SHP77 treated with DMSO at 0.1 percent for 48 hours (cell line): Measurements from ENCODE around the gene RABGGTA.
A peak's percentile ranks its signal among the peaks of the same experiment; 100 is the strongest.
"Not testable (repeated sequence)": the region's sequence is repeated elsewhere in the genome, so short reads cannot be mapped to it uniquely, and the experiment has no call there.

Source experiments
- DNase-seq: peaks from one replicate; lab custom pipeline; 2025; lab: John Stamatoyannopoulos, UW

The RABGGTA gene

DNA sequence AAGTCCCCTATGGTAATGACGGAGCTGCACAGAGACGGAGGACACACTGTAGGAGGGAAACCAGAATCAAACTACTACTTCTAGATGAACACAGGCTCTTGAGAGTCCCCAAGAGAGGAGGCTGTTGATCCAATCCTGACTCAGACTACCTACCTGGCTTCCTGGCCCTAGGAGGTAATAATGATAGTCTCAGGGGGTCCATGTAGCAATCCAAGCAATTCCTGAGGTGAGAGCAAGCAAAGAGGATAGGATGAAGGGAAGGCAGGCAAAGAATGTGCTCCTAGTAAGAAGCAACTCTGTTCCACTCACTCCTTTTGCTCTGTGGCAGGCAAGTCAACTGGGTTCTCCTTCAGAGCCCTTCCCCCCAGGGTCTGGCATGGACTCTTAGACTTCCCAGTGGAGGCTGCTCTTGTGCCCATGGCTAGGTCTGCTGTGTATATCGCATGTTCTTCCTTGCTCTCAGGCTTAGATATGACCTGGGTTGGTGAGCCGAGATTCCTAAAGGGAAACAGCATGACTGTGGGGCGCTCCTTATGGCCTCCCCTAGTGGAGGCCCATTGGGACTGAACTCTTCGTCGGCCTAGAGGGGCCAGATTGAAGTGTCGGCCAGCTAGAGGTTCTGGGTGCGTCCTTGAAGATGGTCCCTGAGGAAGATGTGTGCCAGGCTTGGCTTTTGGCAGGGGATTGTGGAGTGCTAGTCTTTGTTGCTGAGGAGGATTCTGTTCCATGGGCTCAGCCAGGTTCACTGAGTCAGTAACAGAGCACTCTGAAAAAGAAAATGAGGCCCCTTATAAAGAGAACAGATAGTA is 31.1 kb downstream of the RABGGTA start:
- DNase-seq = no peak

DNA sequence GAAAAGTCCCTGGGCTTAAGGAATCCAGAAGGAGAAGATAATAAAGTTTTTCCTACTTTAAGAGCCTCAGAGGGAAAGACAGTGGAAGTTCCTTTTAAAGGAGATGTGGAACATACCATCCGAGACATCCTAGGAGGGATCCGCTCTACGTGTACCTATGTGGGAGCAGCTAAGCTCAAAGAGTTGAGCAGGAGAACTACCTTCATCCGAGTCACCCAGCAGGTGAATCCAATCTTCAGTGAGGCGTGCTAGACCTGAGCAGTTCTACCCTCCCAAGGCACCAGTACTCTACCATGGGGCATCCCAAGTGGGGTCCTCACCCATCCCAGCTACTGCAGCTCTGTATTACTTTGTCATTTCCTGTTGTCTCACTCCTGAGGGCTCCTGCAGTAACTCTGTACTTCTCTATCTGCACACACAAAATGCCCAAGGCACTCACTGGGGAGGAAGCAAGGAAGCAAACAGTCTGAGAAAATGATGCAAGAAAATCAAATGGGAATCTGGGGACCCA is 32.8 kb downstream of the RABGGTA start:
- DNase-seq = no peak

DNA sequence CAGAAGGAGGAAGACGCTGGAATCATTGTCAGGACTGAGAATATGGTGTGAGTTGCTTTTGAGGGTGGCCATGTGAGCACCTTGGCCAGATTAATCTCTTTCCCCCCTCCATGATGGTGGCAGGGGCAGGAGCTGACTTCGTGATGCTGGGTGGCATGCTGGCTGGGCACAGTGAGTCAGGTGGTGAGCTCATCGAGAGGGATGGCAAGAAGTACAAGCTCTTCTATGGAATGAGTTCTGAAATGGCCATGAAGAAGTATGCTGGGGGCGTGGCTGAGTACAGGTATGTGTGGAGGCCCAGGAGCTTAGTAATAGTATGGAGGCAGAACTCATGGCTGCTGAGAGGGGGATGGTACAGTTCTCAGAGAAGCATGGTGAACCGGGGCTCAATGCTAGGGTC is 33.3 kb downstream of the RABGGTA start:
- no peak for DNase-seq

DNA sequence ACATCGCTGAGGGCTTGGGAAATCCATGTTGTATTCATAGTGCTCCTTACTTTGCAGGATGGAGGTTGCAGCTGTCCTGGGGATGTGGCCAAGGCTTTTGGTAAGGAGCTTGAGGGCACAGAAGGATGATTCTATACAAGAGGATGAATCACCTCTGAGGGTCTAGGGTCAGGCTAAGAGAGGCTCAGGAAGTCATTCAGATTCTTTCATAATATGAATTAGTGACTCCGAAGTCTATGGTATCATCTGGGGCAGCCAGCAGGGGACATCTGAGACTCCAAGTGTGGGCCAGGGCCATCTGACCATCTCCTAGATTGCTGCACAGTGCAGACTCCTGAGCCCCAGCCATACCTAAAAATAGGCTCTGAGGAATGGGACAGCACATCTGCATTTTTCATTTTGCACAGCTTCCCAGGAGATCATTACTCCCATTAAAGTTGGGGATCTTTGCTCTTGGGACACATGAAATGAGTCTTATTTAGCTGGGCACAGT is 33.9 kb downstream of the RABGGTA start:
- no peak for DNase-seq

DNA sequence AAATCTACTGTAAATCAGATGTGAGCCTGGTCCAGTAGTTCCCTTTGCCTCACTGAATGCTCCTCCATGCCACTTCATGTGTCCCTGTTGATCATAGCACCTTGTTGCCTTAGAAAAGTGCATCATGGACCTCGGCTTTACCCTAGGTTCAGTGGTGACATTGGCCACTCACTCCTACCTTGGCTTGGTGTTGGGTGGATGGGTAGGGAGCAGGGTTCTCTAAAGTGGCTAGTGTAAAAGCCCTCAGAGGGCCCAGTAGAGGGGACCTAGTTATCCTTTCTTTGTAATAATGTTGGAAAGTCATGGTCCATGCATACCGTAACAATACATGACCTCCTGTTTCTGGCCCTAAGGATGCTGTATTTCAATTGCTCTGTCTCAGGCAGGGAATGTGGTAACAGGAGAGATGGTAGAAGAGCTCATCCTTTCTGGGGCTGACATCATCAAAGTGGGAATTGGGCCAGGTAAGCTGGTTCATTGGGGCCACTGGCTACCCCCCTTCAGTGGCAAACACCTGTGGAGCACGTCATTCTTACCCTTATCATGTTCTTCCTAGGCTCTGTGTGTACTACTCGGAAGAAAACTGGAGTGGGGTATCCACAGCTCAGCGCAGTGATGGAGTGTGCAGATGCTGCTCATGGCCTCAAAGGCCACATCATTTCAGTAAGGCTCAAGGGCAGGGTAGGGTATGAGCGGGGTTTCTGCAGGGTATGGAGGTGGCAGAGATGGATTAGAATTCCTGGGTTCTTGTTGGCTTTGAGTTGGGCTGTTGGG is 34.5 kb downstream of the RABGGTA start:
- DNase-seq = no peak

DNA sequence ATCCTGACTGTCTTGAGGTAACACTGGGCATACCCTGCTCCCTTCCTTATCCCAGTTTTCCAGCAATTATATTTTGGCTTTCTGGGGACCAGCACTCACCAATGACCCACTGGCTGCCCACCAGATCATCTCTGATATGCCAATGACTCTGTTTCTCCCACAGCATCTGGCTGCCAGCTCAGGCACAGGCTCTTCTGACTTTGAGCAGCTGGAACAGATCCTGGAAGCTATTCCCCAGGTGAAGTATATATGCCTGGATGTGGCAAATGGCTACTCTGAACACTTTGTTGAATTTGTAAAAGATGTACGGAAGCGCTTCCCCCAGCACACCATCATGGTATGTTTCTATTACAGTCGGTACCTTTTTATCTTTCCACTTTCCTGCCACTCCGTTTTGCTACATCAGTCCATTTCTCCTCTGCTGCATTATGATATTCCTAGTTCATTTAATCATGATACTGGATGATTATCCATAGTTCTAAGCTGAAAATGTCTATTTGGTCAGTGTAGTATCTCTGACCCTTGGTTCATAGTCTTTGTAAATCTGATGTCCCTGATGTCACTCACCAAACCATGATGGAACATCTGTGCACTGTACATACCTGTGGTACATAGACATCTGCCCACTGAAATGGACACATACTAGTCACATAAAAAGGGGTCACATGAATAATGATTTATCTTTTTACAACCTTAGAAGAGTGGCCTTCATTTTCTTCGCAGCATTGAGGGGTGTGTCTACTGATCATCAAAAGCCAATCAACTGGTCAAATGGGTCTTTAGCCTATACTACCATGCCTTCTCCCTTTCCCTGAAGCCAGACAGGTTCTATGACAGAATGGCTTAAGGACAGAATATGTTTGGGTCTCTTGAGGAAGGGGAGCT is 35.4 kb downstream of the RABGGTA start:
- no peak for DNase-seq

DNA sequence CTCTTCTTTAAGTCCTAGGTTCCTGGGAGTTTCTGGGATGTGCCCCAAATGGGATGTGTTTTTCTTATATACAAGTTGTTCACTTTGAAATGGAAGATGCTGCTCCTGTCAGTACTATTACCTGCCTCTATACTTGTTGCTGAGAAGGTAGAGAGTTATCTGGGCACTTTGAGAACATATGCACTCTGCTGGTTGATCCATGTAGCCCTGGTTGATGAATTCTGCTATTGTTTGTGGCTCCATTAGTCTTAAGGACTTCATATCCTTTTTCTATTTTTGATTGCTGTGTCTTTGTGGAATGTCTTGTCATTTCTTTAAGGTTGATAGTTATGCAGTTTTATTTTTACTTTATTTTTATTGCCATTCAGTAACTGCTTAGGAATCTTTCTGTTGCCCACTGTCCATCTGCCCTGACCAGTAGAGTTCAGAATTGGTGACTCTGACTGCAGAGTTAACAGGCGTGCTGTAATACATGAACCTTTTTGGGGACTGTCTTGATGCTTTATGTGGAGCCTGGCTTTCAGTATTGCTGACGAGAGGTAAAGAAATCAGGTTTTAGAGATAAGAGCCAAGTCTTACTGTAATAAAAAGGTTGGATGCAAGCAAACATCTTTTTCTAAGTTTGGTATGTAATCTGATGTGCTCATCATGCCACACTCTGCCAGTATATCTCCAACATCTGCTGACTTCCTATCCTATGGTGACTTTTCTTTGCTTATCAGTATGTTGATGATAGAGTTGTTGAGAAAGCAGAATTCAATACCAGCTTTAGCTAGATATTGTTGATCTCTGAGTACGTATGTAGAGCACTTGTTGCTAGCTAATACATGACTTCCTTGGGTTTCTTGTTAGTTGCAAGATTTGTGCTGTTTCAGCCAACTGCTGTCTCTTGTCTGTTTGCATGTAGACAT is 37.0 kb downstream of the RABGGTA start:
- no peak for DNase-seq

DNA sequence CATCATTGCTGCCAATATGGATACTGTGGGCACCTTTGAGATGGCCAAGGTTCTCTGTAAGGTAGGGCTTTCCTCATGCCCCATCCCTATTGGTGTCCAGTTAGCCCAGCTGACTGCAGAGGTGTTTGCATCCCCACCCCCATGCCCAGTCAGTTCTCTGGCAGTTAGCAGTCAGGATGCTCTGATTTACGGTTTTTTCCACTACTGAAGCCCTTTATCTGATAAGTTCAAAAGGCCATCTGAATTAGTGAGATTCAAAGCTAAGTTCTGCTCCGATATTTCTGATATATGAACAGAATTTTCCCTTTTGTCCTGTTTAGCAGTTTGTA is 37.9 kb downstream of the RABGGTA start:
- no peak for DNase-seq

DNA sequence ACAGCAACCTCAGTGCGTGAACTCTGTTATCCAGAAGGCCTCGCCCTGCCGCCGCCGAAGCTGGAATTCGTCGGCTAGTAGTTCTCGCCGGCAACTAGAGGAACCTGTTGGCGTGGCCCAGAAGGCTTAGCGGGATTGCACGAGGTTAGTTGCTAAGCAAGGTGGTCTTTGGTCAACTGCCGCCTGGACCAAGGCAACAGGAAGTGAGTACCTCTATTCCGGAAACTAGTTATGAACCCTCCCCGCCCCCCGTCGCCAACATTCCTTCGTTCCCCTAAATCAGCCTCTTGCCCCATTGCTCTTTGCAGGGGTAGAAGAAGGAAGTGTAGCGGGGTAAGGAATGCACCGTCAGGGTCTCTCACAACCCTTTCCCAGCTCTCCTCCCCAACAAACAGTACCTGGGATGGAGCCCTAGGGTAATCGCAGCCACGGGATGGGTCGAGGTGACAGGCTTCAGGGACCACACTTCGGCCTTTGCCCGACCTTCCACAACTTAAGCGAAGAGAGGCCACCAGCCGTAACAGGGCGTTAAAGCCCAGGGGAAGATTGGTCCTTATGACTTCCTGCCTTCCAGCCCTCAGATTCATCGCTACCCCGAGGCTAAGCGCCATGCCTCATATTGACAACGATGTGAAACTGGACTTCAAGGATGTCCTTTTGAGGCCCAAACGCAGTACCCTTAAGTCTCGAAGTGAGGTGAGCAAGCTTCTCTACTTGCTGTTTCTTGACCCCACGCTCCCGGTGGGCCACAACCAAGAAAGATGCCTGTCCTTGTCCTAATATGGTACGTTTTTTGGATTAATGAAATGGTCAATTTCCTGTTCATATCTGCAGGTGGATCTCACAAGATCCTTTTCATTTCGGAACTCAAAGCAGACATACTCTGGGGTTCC is 38.5 kb downstream of the RABGGTA start, which contains the start of gene GMPR2:
Gene GMPR2, plus strand, starts transcription at position 285 of the 893 bp plus-strand sequence. Its CDS starts 325 bp downstream, at position 610.
- peak; percentile 97 for DNase-seq

DNA sequence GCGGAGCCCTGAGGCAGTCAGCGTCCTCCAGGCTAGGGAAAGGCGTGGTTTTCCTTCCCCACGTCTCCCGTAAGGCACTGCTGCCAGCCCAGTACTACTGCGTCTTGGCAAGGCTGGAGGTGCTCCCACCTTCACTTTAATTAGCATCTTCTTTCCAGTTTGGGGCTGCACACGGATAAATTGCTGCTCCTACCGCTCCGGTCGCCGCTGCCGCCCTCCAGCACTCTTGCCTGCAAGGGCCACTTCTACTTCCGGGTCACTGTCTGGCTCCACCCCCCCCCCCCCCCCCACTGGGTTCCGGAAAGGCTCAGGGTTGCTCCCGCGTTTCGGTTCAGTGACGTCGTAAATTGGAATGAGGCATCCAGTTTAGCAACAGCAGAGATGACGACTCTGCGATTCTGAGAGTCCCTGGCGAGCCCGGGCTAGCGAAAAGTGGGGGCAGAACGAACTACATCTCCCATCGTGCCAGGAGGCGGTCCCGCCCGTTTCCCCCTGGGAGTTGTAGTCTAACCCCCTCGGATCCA is 39.2 kb downstream of the RABGGTA start, which contains the start of gene NEDD8:
Gene NEDD8, minus strand, starts transcription at position 247 of the 524 bp plus-strand sequence. Its CDS starts 100 bp downstream, at position 147.
- peak; percentile 97 for DNase-seq

DNA sequence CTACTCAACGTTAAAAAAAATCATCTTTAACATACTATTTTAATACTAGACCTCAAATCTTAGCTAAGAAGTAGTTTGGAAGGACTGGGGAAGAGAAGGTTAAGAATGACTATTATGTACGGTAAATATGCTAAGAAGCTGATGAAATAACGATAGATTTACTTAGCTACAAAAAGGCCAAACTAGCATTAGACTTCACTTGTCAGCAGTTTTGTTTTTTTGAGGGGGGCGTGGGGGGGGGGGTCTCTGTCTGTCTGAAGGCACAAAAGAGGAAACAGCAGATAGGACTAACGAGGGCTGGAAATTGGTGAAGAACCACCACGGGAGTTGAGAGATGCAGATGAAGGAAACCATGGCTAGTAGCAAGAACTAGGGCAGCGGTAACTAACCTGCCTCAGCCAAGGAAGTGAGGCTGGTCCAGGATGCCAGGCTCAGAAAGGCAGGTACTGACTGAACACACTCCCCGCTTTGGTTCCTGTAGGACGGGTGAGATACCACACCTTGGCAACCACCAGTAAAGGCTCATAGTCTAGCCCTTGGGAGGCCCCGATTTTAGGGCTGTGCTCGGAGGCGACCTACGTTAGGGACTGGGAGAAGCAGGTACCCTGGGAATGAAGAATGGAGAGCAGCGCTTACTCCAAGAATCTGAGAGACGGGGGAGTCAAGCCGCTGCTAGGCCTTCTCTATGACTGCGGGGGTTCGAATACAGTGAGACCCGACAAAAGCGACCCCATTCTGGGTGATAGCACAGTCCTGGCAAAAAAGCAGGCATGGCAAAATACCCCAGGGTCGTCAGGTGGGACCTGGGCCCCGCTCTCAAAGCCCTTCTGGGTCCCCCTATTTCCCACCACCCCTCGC is 39.9 kb downstream of the RABGGTA start:
- no peak for DNase-seq

DNA sequence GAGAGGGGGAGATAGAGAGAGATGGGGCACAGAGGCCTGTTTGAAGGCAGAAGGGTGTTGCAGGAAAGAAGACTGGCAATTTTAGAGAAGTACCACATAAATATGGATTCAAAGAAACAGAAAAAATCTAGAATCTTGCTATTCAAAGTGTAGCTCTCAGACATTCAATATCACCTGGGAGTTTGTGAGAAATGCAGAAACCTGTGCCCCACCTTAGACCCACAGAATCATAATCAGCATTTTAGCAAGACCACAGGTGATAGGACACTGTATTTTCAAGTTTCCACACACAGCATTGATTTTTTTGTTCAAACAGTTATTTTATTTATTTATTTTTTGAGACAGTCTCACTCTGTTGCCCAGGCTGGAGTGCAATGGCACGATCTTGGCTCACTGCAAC is 42.5 kb downstream of the RABGGTA start:
- DNase-seq = no peak

DNA sequence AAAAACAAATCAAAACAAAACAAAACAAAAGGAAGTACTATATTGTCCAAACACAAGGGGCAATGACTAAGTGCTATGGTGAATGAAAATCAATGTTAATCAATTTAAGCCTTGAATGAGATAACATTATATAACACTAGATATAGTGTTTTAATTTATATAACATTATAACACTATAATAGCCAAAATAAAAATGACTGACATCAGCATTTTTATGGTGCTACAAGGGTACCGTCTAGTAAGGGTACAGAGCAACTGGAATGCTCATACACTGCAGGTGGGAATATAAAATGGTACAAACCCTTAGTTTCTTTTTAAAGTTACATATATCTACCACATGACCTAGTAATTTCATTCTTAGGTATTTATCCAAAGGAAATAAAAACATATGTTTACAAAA is 44.9 kb downstream of the RABGGTA start:
- no peak for DNase-seq

DNA sequence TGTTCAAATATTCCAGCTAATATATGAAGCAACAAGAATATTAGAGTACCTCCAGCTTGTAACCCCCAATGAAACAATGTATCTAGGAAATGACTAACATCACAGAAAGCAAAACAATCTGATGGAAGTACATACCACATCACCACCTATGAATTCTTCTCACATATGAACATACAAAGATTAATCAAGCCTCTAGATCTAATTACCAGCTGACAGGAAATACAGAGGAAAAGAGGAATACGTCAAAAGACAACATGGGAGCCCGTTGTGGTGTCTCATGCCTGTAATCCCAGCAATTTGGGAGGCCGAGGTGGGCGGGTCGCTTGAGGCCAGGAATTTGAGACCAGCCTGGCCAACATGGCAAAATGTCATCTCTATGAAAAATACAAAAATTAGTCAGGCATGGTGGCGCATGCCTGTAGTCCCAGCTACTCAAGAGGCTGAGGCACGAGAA is 46.8 kb downstream of the RABGGTA start:
- DNase-seq = no peak

DNA sequence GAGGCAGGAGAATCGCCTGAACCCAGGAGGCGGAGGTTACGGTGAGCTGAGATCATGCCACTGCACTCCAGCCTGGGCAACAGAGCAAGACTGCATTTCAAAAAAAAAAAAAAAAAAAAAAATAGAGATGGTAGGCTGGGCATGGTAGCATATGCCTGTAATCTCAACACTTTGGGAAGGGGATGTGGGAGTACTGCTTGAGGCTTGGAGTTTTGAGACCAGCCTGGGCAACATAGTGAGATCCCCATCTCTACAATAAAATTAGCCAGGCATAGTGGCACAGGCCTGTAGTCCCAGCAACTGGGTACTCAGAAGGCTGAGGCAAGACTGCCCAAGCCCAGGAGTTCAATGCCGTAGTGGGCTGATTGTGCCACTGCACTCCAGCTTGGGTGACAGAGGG is 48.4 kb downstream of the RABGGTA start:
- DNase-seq = not testable (repeated sequence)

DNA sequence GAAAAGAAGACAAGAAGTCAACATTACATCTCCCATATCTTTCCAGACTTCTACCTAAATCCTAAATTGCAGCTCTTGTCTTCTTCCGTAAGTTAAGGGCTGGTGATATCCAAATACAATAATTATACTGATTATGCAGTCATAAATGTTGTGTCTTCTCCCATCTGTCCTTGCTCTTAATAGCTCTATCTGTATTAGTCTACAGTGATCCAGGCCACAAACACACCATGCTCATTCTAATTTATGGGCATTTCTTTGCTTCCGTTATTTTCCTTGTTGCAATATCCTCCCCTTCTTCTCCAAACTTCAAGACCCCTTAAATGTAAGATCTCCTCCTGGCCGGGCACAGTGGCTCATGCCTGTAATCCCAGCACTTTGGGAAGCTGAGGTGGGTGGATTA is 51.9 kb downstream of the RABGGTA start:
- DNase-seq = no peak

DNA sequence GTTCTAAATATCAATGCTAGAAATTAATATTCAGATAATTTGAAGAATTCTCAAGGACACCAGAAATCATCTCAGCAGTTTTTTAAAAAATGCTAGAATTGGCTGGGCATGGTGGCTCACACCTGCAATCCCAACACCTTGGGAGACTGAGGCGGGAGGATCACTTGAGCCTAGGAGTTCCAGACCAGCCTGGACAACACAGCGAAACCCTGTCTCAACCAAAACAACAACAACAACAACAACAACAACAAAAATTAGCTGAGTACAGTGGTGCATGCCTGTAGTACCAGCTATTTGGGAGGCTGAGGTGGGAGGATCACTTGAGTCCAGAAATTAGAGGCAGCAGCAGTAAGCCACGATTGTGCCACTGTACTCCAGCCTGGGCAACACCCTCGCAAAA is 52.3 kb downstream of the RABGGTA start:
- no peak for DNase-seq

DNA sequence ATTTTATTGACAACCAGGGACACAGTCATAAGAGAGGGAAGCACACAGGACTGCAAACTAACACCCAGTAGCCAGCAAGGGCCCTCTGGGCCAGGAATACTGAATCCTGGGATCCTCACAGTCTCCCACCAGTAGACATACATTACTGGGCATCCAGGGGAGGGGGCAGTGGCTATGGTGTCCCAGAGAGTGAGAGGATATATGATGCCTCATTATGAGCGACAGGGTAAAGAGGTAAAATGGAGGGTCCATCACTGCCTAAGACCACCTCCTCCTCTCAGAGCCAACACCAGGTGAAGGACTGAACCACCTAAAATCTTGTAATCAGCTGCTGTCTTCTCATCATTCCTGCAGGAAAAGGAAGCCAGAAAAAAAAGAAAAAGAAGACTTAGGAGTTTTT is 54.5 kb downstream of the RABGGTA start:
- DNase-seq = not testable (repeated sequence)

DNA sequence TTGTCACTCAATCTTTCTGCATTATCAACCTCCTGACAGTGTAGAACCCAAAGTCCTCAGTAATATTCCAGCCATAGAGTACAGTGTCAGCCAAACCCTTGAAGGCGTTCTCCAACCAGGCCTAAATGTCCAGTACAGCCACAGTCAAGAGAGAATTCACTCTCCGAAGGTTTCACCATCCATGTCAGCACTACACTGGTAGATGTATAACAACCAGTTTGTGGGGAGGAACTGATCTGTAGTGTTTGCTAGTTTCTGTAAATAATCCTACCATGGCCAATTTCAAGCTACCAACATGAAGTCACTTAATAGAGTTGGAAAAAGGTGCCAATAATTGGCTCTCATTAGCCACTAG is 55.1 kb downstream of the RABGGTA start:
- no peak for DNase-seq
